ENCODE results near the gene SOS2. TPM values are rescaled to one million over a fixed set of nuclear protein-coding genes. Genes with fewer than 3 reads are reported as not detected.
A peak's percentile ranks its signal among the peaks of the same experiment; 100 is the strongest.

Gene SOS2
- total and polyA plus RNA-seq, 8 donors: 5.8 to 69.0 (median 27.3) TPM

DNA sequence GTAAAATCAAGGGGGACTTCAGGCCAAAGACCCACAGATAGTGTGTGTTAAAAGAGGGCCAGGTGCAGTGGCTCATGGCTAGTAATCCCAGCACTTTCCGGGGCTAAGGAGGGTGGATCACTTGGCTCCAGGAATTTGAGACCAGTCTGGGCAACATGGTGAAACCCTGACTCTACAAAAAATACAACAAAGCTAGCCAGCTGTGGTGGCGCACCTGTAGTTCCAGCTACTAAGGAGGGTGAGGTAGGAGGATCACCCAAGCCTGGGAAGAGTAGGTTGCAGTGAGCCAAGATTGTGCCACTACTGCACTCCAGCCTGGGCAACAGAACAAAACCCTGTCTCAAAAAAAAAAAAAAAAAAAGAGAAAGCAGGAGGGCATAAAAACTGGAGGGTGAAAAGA is 123.5 kb downstream of the SOS2 start:
- intact Hi-C loops (cut with DNase I; ENCODE audit: low total_unique reads): loop anchor here (10.0 kb wide), 2 partner anchors 223 to 253 kb away; partner anchors contain the start of gene NEMF
- DNase-seq: no peak
- Histone ChIP-seq H3K4me1 (peaks cover 0 to 34% (median 15%) of the 10 kb centered on the region in 4 donors), H3K27ac (peak overlapping the region; percentile 40 to 80 (median 77)), H3K27me3 (no peaks in the 10 kb centered on the region), H3K36me3 (peaks cover 35 to 56% (median 50%) of the 10 kb centered on the region in 4 donors), H3K4me3 (no peak overlapping the region), H3K9me3 (no peaks in the 10 kb centered on the region)
- TF ChIP-seq EP300 (IDR thresholded peaks at IDR 0.05) (no peak), POLR2AphosphoS5 (IDR thresholded peaks at IDR 0.05) (no peak), POLR2A (IDR thresholded peaks at IDR 0.05) (no peak)
- TF ChIP-seq, protein P1, sequence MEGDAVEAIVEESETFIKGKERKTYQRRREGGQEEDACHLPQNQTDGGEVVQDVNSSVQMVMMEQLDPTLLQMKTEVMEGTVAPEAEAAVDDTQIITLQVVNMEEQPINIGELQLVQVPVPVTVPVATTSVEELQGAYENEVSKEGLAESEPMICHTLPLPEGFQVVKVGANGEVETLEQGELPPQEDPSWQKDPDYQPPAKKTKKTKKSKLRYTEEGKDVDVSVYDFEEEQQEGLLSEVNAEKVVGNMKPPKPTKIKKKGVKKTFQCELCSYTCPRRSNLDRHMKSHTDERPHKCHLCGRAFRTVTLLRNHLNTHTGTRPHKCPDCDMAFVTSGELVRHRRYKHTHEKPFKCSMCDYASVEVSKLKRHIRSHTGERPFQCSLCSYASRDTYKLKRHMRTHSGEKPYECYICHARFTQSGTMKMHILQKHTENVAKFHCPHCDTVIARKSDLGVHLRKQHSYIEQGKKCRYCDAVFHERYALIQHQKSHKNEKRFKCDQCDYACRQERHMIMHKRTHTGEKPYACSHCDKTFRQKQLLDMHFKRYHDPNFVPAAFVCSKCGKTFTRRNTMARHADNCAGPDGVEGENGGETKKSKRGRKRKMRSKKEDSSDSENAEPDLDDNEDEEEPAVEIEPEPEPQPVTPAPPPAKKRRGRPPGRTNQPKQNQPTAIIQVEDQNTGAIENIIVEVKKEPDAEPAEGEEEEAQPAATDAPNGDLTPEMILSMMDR (IDR thresholded peaks at IDR 0.05): no peak
- WGBS, 5 donors: 28 to 55% (median 34%) methylated on average over 2 of the region's 2 CpGs

DNA sequence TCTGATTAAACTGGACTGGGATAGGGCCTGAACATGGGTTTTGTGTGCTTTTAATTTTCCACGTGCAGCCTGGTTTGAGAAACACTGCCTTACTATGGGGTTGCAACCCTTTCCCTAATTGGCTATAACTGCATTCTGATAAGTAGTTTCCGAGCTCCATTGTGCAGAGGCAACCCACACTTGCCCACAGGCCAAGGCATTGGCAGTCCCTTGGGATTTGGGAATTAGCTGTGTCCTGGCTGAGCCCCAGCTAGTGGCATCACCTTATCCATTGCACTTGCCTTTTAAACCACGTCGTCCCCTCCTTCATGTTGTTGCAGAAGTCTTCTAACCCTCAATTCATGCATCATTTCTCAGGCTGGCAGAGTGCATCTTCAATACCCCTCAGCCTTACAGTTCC is 125.2 kb downstream of the SOS2 start:
- no peak for DNase-seq
- Histone ChIP-seq H3K9me3 (no peaks in the 10 kb centered on the region), H3K4me1 (peaks cover 0 to 39% (median 18%) of the 10 kb centered on the region in 4 donors), H3K27ac (peak overlapping the region in 2 of 5 donors; percentile 42 to 80), H3K27me3 (no peaks in the 10 kb centered on the region), H3K4me3 (no peak overlapping the region), H3K36me3 (peaks cover 19 to 44% (median 34%) of the 10 kb centered on the region in 4 donors)
- WGBS, 5 donors: 21 to 62% (median 53%) methylated on average over 4 of the region's 4 CpGs
- TF ChIP-seq, protein P1 (IDR thresholded peaks at IDR 0.05): no peak
- TF ChIP-seq POLR2AphosphoS5 (IDR thresholded peaks at IDR 0.05): no peak
- no peak for TF ChIP-seq EP300 (IDR thresholded peaks at IDR 0.05)
- TF ChIP-seq POLR2A (IDR thresholded peaks at IDR 0.05): no peak
- intact Hi-C loops (cut with DNase I; ENCODE audit: low total_unique reads): loop anchor here (10.0 kb wide), 2 partner anchors 221 to 251 kb away; partner anchors contain the start of gene NEMF

DNA sequence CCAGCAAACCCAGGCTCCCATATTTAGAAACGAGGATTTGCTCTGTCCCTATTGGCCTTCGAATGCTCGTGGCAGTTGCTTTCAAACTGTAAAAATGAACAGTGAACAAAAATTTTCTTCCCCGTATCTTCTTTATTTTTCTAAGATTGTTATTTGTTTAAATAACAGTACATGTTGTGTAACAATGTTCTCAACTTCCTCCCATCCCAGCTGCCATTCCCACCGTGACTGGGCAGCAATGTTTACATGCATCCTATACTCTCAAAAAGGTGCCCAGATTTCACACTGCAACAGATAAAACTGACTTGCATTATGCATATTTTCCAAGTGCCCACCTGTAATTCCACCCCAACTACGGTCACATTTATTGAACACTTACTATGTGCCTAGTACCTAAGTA is 127.8 kb downstream of the SOS2 start:
- Histone ChIP-seq H3K27me3 (no peaks in the 10 kb centered on the region), H3K4me1 (peaks cover 0 to 34% (median 17%) of the 10 kb centered on the region in 4 donors), H3K36me3 (peaks cover 0 to 18% (median 7%) of the 10 kb centered on the region in 4 donors), H3K27ac (no peak overlapping the region), H3K9me3 (no peaks in the 10 kb centered on the region), H3K4me3 (no peak overlapping the region)
- DNase-seq: no peak
- WGBS, 5 donors: 78 to 86% (median 81%) methylated on average over 6 of the region's 6 CpGs
- TF ChIP-seq POLR2A (IDR thresholded peaks at IDR 0.05): no peak
- TF ChIP-seq POLR2AphosphoS5 (IDR thresholded peaks at IDR 0.05): no peak
- TF ChIP-seq EP300 (IDR thresholded peaks at IDR 0.05): no peak
- TF ChIP-seq, protein P1 (IDR thresholded peaks at IDR 0.05): no peak
- intact Hi-C loops (cut with DNase I; ENCODE audit: low total_unique reads): loop anchor here (10.0 kb wide), 2 partner anchors 219 to 249 kb away; partner anchors contain the start of gene NEMF

DNA sequence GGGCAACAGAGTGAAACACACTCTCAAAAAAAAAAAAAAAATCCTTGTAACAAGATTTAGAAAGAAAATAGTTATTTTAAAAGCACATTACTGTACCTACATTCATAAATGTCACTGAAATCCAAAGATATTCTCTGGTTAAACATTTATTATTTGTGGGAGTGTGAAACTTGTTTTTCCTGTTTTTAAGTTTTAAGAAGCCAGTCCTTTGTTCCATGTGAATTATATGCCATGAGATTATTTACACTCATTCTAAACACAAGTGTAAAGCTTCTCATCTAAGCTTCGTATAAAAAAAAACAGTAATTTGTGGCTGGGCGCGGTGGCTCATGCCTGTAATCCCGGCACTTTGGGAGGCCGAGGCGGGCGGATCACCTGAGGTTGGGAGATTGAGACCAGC is 130.0 kb downstream of the SOS2 start:
- Histone ChIP-seq H3K4me3 (no peak overlapping the region), H3K27ac (peak overlapping the region; percentile 58 to 76 (median 68)), H3K9me3 (no peaks in the 10 kb centered on the region), H3K36me3 (peaks cover 0 to 5% (median 0%) of the 10 kb centered on the region in 4 donors), H3K4me1 (peaks cover 0 to 17% (median 7%) of the 10 kb centered on the region in 4 donors), H3K27me3 (no peaks in the 10 kb centered on the region)
- intact Hi-C loops (cut with DNase I; ENCODE audit: low total_unique reads): loop anchor here (10.0 kb wide), 2 partner anchors 217 to 247 kb away; partner anchors contain the start of gene NEMF
- DNase-seq: peak in 1 of 2 donors; percentile 48
- TF ChIP-seq POLR2AphosphoS5 (IDR thresholded peaks at IDR 0.05): no peak
- WGBS, 5 donors: 17 to 77% (median 45%) methylated on average over 7 of the region's 7 CpGs

DNA sequence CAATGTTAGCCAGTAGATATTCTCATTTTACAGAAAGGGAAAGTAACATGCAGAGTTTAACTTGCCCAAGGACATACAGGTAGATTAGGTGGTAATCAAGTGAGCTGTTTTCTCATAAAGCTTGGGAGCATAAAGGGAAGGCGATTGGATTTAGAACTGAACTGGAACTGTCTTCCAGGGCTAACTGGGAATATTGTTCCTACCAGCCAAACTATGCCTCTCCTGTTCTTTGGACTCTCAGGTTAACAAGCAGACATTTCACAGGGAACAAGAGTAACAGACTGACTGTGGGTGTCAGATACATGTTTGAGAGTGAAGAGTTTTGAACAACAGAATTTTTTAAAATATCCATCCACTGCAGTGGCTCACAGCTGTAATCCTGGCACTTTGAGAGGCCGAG is 130.6 kb downstream of the SOS2 start:
- intact Hi-C loops (cut with DNase I; ENCODE audit: low total_unique reads): loop anchor here (10.0 kb wide), 2 partner anchors 216 to 246 kb away; partner anchors contain the start of gene NEMF
- DNase-seq: no peak

More for the DNA sequence above, 130.6 kb downstream of the SOS2 start:
- WGBS, 5 donors: 68 to 81% (median 74%) methylated on average over 2 of the region's 2 CpGs
- peaks cover 0 to 17% (median 7%) of the 10 kb centered on the region in 4 donors for H3K4me1 ChIP-seq
- H3K27me3 ChIP-seq: no peaks in the 10 kb centered on the region
- no peak for TF ChIP-seq POLR2A (IDR thresholded peaks at IDR 0.05)
- TF ChIP-seq POLR2AphosphoS5 (IDR thresholded peaks at IDR 0.05): no peak
- TF ChIP-seq EP300 (IDR thresholded peaks at IDR 0.05): no peak
- TF ChIP-seq, protein P1 (IDR thresholded peaks at IDR 0.05): no peak
- H3K4me3 ChIP-seq: no peak overlapping the region
- peaks cover 0 to 5% (median 0%) of the 10 kb centered on the region in 4 donors for H3K36me3 ChIP-seq
- no peaks in the 10 kb centered on the region for H3K9me3 ChIP-seq
- peak overlapping the region; percentile 58 to 76 (median 68) for H3K27ac ChIP-seq
